GM21576 (cell line): Measurements from ENCODE around the gene RAB3IL1.
A peak's percentile ranks its signal among the peaks of the same experiment; 100 is the strongest.
"Not testable (repeated sequence)": the region's sequence is repeated elsewhere in the genome, so short reads cannot be mapped to it uniquely, and the experiment has no call there.

ENCODE experiments used
- ATAC-seq: cut with Tn5 transposase; IDR thresholded peaks from one replicate; pipeline ENCODE4 v1.9.1; 2021; ENCODE audit warnings: mild to moderate bottlenecking, moderate library complexity; ENCODE audit not compliant: unreplicated experiment

RAB3IL1 gene

GRCh38 chr11:61887839-61888494 is 29.4 kb downstream of the RAB3IL1 start:
- ATAC-seq = no peak

- no peak for ATAC-seq
These were observed 30.7 kb downstream of the RAB3IL1 start for GRCh38 chr11:61886643-61887042.

- ATAC-seq = no peak
These were observed 31.4 kb downstream of the RAB3IL1 start for GRCh38 chr11:61885784-61886580.

- ATAC-seq = no peak
These were observed 32.1 kb downstream of the RAB3IL1 start for GRCh38 chr11:61885166-61885778.

- ATAC-seq = no peak
These were observed 33.4 kb downstream of the RAB3IL1 start for GRCh38 chr11:61883947-61884346.

GRCh38 chr11:61883327-61883726 is 34.0 kb downstream of the RAB3IL1 start:
- ATAC-seq = no peak

- no peak for ATAC-seq
These were observed 34.5 kb downstream of the RAB3IL1 start for GRCh38 chr11:61882879-61883278.

GRCh38 chr11:61882267-61882666 is 35.1 kb downstream of the RAB3IL1 start:
- not testable (repeated sequence) for ATAC-seq

GRCh38 chr11:61881397-61881796 is 36.0 kb downstream of the RAB3IL1 start:
- no peak for ATAC-seq

- ATAC-seq = no peak
These were observed 36.9 kb downstream of the RAB3IL1 start for GRCh38 chr11:61880454-61880853.

- ATAC-seq = no peak
These were observed 37.3 kb downstream of the RAB3IL1 start for GRCh38 chr11:61880031-61880430.

- no peak for ATAC-seq
These were observed 38.2 kb downstream of the RAB3IL1 start for GRCh38 chr11:61879152-61879551.

GRCh38 chr11:61875698-61876097 is 41.7 kb downstream of the RAB3IL1 start:
- no peak for ATAC-seq

- no peak for ATAC-seq
These were observed 42.5 kb downstream of the RAB3IL1 start for GRCh38 chr11:61874853-61875252.

- no peak for ATAC-seq
These were observed 43.0 kb downstream of the RAB3IL1 start for GRCh38 chr11:61874377-61874809.

- no peak for ATAC-seq
These were observed 43.6 kb downstream of the RAB3IL1 start for GRCh38 chr11:61873588-61874376.

- no peak for ATAC-seq
These were observed 44.3 kb downstream of the RAB3IL1 start for GRCh38 chr11:61872935-61873565.

GRCh38 chr11:61871158-61871597 is 46.2 kb downstream of the RAB3IL1 start:
- ATAC-seq = peak; percentile 77

GRCh38 chr11:61870541-61871031 is 46.8 kb downstream of the RAB3IL1 start:
- ATAC-seq = no peak

- no peak for ATAC-seq
These were observed 47.5 kb downstream of the RAB3IL1 start for GRCh38 chr11:61869708-61870451.
